CD14-positive monocyte (primary cell): ENCODE measurements around the gene ASPSCR1. TPM values are rescaled to one million over a fixed set of nuclear protein-coding genes. Genes with fewer than 3 reads are reported as not detected.
A peak's percentile ranks its signal among the peaks of the same experiment; 100 is the strongest.

ENCODE experiments used
- DNase-seq, 3 donors: peaks; one replicate each; pipeline ENCODE4 v3.0.0-alpha.2; 2011 to 2022
- H2AFZ ChIP-seq: 2 replicates; pipeline ENCODE4 v1.6.0; 2012; ENCODE audit warnings: mild to moderate bottlenecking, low read depth, low read length, inconsistent platforms; ENCODE audit not compliant: insufficient read depth, poor library complexity, severe bottlenecking
- H3K27ac ChIP-seq, 2 donors: 1 replicate in 1 of 2; 2 replicates in 1 of 2; pipeline ENCODE4 v1.5.1; 2012 to 2013; ENCODE audit warnings: low read length in 2 of 2, control low read depth in 1 of 2, inconsistent platforms in 1 of 2, low read depth in 1 of 2, mild to moderate bottlenecking in 1 of 2
- H3K27me3 ChIP-seq, 2 donors: one replicate each; pipeline versions ENCODE4 v1.6.0 to v1.6.1; 2011 to 2013; ENCODE audit warnings: low read length in 2 of 2; ENCODE audit not compliant: control insufficient read depth in 2 of 2, insufficient read depth in 2 of 2
- H3K36me3 ChIP-seq, 2 donors: replicated peaks in 1 of 2; 1 replicate in 1 of 2; 2 replicates in 1 of 2; pipeline versions ENCODE4 v1.5.1 to v1.6.1; 2012 to 2013; ENCODE audit warnings: low read length in 2 of 2, control low read depth in 1 of 2, inconsistent platforms in 1 of 2, mild to moderate bottlenecking in 1 of 2; ENCODE audit not compliant: insufficient read depth in 2 of 2, control insufficient read depth in 1 of 2
- H3K4me1 ChIP-seq, 2 donors: 1 replicate in 1 of 2; 2 replicates in 1 of 2; pipeline versions ENCODE4 v1.5.1 to v1.6.1; 2012 to 2013; ENCODE audit warnings: low read length in 2 of 2, control low read depth in 1 of 2, inconsistent platforms in 1 of 2, mild to moderate bottlenecking in 1 of 2, moderate library complexity in 1 of 2; ENCODE audit not compliant: insufficient read depth in 2 of 2, control insufficient read depth in 1 of 2
- H3K4me2 ChIP-seq: replicated peaks from 2 replicates; pipeline ENCODE3; 2012; ENCODE audit warnings: low read length, moderate library complexity, mild to moderate bottlenecking; ENCODE audit not compliant: poor library complexity, severe bottlenecking; ENCODE audit errors: extremely low read depth
- H3K4me3 ChIP-seq, 3 experiments: fragments of 200-600 bp in 1 of 3; sonication (generic) in 1 of 3; replicated peaks in 1 of 3; 1 replicate in 2 of 3; 2 replicates in 1 of 3; pipeline ENCODE4 v1.5.1; 2011 to 2013; ENCODE audit warnings: low read length in 3 of 3, mild to moderate bottlenecking in 3 of 3, control low read depth in 2 of 3, low read depth in 2 of 3, inconsistent platforms in 1 of 3, moderate library complexity in 1 of 3
- H3K79me2 ChIP-seq: 2 replicates; pipeline ENCODE4 v1.6.0; 2012; ENCODE audit warnings: mild to moderate bottlenecking, control low read depth, inconsistent platforms, low read length, moderate library complexity; ENCODE audit not compliant: insufficient read depth
- H3K9ac ChIP-seq: 2 replicates; pipeline ENCODE4 v1.6.0; 2017; ENCODE audit warnings: low read length, mild to moderate bottlenecking; ENCODE audit not compliant: insufficient read depth, poor library complexity, severe bottlenecking
- H3K9me3 ChIP-seq, 2 donors: replicated peaks in 1 of 2; 1 replicate in 1 of 2; 2 replicates in 1 of 2; pipeline versions ENCODE4 v1.5.1 to v1.6.1; 2012 to 2013; ENCODE audit warnings: low read length in 2 of 2, control low read depth in 1 of 2; ENCODE audit not compliant: control insufficient read depth in 1 of 2, insufficient read depth in 1 of 2
- H4K20me1 ChIP-seq: 2 replicates; pipeline ENCODE4 v1.6.0; 2012; ENCODE audit warnings: mild to moderate bottlenecking, low read length, control low read depth, moderate library complexity; ENCODE audit not compliant: insufficient read depth
- H3K27ac Mint-ChIP-seq, 7 donors: one replicate each; pipeline ENCODE4 v1.8.0; 2020; ENCODE audit warnings: mild to moderate bottlenecking in 7 of 7, mixed read lengths in 7 of 7, moderate library complexity in 6 of 7, inconsistent platforms in 2 of 7
- H3K27me3 Mint-ChIP-seq, 3 donors: one replicate each; pipeline ENCODE4 v1.8.0; 2021 to 2022; ENCODE audit warnings: low read depth in 3 of 3, mild to moderate bottlenecking in 3 of 3, mixed read lengths in 3 of 3, moderate library complexity in 3 of 3, inconsistent platforms in 1 of 3
- H3K36me3 Mint-ChIP-seq, 2 donors: one replicate each; pipeline ENCODE4 v1.8.0; 2020; ENCODE audit warnings: mixed read lengths in 2 of 2, inconsistent platforms in 1 of 2, mild to moderate bottlenecking in 1 of 2
- H3K4me1 Mint-ChIP-seq: one replicate; pipeline ENCODE4 v1.8.0; 2020; ENCODE audit warnings: mild to moderate bottlenecking, mixed read lengths
- H3K4me3 Mint-ChIP-seq, 2 donors: one replicate each; pipeline ENCODE4 v1.8.0; 2020; ENCODE audit warnings: mild to moderate bottlenecking in 2 of 2, mixed read lengths in 2 of 2, moderate library complexity in 1 of 2
- H3K9me3 Mint-ChIP-seq, 7 donors: one replicate each; pipeline ENCODE4 v1.8.0; 2020 to 2022; ENCODE audit warnings: mixed read lengths in 7 of 7, mild to moderate bottlenecking in 6 of 7, moderate library complexity in 6 of 7, inconsistent platforms in 2 of 7
- CTCF ChIP-seq: fragments of 200-600 bp; IDR thresholded peaks from one replicate; pipeline ENCODE4 v1.8.0; 2022; ENCODE audit warnings: antibody characterized with exemption, mild to moderate bottlenecking
- WGBS: methylation state at CpG from one replicate; pipeline ENCODE4 v1.1.5; 2013; ENCODE audit warnings: missing lambda C conversion rate; ENCODE audit not compliant: insufficient coverage; 5-methylcytosine and 5-hydroxymethylcytosine counted together
- intact Hi-C, 2 donors: fragments of 100-400 bp; cut with micrococcal nuclease; formaldehyde crosslinking; loops; one replicate each; pipeline versions ENCODE4 v1.15.0 to v1.15.1; 2023
- polyA plus RNA-seq, 3 donors: library from polyadenylated mRNA; depleted of rRNA in 1 of 3; unstranded in 2 of 3; stranded (reverse) in 1 of 3; fragments of 300-500 nt in 2 of 3; fragments of >200 nt in 1 of 3; fragmentation: Illumina TruSeq in 2 of 3; gene quantifications; 1 replicate in 2 of 3; 2 replicates in 1 of 3; pipeline ENCODE4 v1.2.3, GENCODE V29; 2012 to 2021

Gene ASPSCR1
- polyA plus RNA-seq, 3 donors, result 25.5 to 31.9 (median 25.6) TPM

DNA sequence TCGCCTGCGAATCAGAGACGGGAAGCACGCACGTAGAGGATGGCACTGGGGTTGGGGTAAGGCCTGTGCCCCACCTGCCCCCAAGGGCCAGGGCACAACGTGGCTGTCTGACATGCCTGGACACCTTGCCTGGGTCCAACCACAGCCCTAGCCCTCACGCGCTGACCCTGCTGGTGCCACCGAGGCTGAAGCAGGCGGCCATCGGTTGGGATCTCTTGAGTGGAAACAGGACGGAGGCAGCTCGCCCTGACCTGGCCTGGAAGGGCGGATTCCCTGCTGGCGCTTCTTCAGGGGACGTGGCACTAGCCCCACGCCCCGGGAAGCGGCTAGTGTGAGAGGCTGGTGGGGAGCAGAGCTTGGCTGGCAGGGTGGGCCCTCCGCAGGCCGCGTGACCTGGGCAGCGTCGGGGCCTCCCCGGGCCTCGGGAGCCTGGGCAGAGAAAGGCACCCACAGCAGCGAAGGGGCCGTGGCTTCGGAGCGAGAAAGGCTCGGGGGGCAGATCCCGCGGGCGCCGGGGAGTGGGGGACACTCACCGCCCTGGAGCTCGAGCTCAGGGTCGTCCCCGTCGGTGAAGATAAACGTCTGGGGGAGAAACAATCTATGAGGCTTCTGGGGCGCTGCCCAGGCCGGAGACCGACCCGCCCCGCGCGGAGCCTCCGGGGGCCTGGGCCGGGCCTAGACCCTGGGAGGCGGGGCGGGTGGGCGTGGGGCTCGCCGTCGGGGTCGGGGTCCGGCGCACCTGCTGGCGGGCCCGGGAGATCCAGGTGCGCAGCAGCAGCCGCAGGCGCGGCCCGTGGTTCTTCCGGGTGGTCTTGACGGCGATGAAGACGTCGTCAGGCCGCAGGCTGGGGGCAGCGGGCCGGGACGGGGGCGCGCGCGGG is 73.6 kb downstream of the ASPSCR1 start:
- H3K79me2 ChIP-seq, result peaks cover 24% of the 10 kb centered on the region
- peak overlapping the region in 5 of 7 donors; percentile 12 to 91 (median 72) for H3K27ac Mint-ChIP-seq
- WGBS, result 20% methylated on average over 71 of the region's 79 CpGs
- peaks cover 20 to 29% of the 10 kb centered on the region in 2 donors for H3K4me1 ChIP-seq
- DNase-seq, result no peak
- H3K36me3 ChIP-seq, result peaks cover 45 to 56% of the 10 kb centered on the region in 2 donors
- peak overlapping the region; percentile 69 for H3K9ac ChIP-seq
- H4K20me1 ChIP-seq, result peaks cover 23% of the 10 kb centered on the region
- H3K4me1 Mint-ChIP-seq, result peaks cover 19% of the 10 kb centered on the region
- peak overlapping the region; percentile 80 for H2AFZ ChIP-seq
- H3K9me3 ChIP-seq, result no peaks in the 10 kb centered on the region
- TF ChIP-seq CTCF, result no peak
- H3K27me3 ChIP-seq, result no peaks in the 10 kb centered on the region
- intact Hi-C loops, result loop anchor here in 1 of 2 donors (5.0 kb wide), 1 partner anchor 46 kb away; the partner anchor contains the start of gene FASN
- no peaks in the 10 kb centered on the region for H3K27me3 Mint-ChIP-seq
- H3K4me3 Mint-ChIP-seq, result peak overlapping the region; percentile 85 to 94
- no peak overlapping the region for H3K27ac ChIP-seq
- H3K4me2 ChIP-seq, result peak overlapping the region; percentile 97
- H3K36me3 Mint-ChIP-seq, result peaks cover 28 to 61% of the 10 kb centered on the region in 2 donors
- peak overlapping the region; percentile 22 to 88 (median 36) for H3K4me3 ChIP-seq
- H3K9me3 Mint-ChIP-seq, result no peaks in the 10 kb centered on the region

DNA sequence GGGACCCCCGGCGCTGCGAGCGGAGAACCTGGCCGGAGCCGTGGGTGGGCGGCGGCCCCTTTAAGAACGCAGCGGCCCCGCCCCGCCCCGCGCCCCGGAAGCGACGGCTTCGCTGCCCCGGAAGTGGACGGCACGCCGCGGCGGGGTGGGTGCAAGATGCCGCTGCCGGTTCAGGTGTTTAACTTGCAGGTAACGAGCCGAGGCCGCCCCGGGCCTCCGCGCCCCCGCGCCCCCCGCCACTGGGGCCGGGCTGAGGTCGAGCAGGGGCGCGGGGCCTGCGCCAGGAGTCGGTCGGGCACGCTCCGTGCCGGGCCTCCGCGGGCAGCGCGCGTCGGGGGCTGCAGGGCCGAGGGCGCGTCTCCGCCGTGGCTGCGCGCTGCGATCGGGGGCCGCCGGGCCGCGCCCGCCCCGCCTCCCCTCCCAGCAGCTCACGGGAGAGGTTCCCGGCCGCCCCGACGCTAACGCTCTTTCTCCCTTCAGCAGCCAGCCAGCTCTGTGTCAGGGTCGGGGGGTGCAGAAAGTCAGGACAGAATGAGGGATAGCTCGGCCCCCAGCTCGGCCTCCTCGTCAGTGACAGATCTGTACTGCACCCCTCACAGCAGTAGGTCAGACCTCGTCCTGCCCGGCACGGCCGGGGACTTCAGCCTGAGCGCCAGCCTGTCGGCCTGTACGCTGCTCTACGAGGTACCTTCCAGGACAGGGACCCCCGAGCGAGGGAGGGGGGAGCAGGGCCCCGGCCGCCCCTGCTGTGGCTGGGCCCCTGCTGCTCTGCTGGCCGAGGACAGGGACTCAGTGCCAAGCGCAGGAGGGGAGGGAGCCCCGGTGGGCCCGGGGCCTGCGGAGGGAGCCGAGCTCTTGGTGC is 74.6 kb downstream of the ASPSCR1 start, which contains the start of the genes GPS1 and RFNG:
Gene GPS1, plus strand, starts transcription at position 123 of the 862 bp plus-strand sequence. Its CDS starts 34 bp downstream, at position 157.
Gene RFNG, minus strand, starts transcription at position 36 of the 862 bp plus-strand sequence. CDS start 45 bp downstream, outside the sequence.
- H3K4me3 ChIP-seq, result peak within 1 kb of the TSS; percentile 66 to 88 (median 70)
- peak within 1 kb of the TSS; percentile 80 for H2AFZ ChIP-seq
- peak within 1 kb of the TSS; percentile 69 for H3K9ac ChIP-seq
- H3K9me3 ChIP-seq, result no peaks in the 10 kb centered on the region
- peaks cover 27 to 66% of the 10 kb centered on the region in 2 donors for H3K36me3 Mint-ChIP-seq
- peaks cover 19% of the 10 kb centered on the region for H3K4me1 Mint-ChIP-seq
- 1% methylated on average over 90 of the region's 94 CpGs for WGBS
- DNase-seq, result peak; percentile 25 to 44 (median 33)
- H3K4me1 ChIP-seq, result peaks cover 20 to 29% of the 10 kb centered on the region in 2 donors
- H3K9me3 Mint-ChIP-seq, result no peaks in the 10 kb centered on the region
- peaks cover 51 to 63% of the 10 kb centered on the region in 2 donors for H3K36me3 ChIP-seq
- H3K27me3 Mint-ChIP-seq, result no peaks in the 10 kb centered on the region
- intact Hi-C loops, result loop anchor here in 1 of 2 donors (5.0 kb wide), 1 partner anchor 45 kb away; the partner anchor contains the start of gene FASN
- TF ChIP-seq CTCF, result no peak
- H3K27ac ChIP-seq, result peak within 1 kb of the TSS in 1 of 2 donors; percentile 64
- peaks cover 23% of the 10 kb centered on the region for H4K20me1 ChIP-seq
- peak within 1 kb of the TSS in 5 of 7 donors; percentile 46 to 91 (median 76) for H3K27ac Mint-ChIP-seq
- H3K4me2 ChIP-seq, result peak within 1 kb of the TSS; percentile 97
- H3K27me3 ChIP-seq, result no peaks in the 10 kb centered on the region
- H3K4me3 Mint-ChIP-seq, result peak within 1 kb of the TSS; percentile 85 to 94
- H3K79me2 ChIP-seq, result peaks cover 24% of the 10 kb centered on the region
